Measurements from ENCODE around the gene ADCY4. TPM values are rescaled to one million over a fixed set of nuclear protein-coding genes. Genes with fewer than 3 reads are reported as not detected.

The ADCY4 gene
- total and polyA plus RNA-seq, 2 of the 8 experiments (the other 6 are each of a cell fraction or from before 2014, with no cell fraction given), result 0.27 to 0.35 TPM

DNA sequence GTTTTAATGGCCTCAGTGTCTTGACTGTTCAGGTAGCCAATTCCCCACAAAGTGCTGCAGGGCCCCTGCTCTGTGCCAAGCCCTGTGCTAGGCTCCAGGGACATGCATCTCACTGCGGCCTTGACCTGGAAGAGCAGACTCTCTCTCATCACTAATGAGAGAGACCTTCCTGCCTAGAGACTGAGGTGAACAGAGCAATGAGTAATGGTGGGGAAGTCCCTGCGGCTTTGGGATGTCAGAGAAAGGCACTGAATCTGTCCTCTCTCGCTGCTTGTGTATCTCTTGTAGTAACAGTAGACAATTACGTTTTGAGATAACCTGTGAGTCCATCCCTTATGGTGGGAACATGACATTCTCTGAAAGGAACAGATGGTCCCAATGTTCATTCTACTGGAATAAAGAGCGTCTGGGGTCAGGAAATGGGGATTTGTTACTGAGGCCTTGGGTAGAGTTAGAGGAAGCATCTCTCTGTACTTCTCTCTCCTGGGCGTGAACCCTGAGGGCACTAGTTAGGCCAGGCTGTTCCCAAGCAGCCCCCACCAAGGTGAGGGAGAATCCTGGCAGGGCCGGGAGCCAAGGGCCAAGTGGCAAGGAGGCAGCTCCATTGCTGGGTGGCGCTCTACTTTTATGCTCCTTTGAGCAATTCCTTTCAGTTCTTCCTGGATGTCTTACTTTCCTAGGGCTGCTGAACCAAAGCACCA is 46.6 kb upstream of the ADCY4 start:
- Histone ChIP-seq H2BK12ac (ENCODE audit: low read depth, low read length) (no peak overlapping the region), H4K91ac (replicated peaks; ENCODE audit: insufficient read length, low read length) (no peak overlapping the region), H3K79me1 (ENCODE audit: low read depth, low read length) (no peaks in the 10 kb centered on the region), H3K4ac (replicated peaks; ENCODE audit: insufficient read length, low read depth, low read length) (no peak overlapping the region), H2BK15ac (ENCODE audit: low read length) (no peak overlapping the region), H3K4me1 (replicated peaks in 1 of 4; ENCODE audit: control insufficient read depth in 3 of 4, insufficient read depth in 4 of 4, low read length in 3 of 4) (peaks cover 6 to 17% (median 9%) of the 10 kb centered on the region in 4 experiments), H3K9ac (replicated peaks in 1 of 4; ENCODE audit: extremely low read depth in 1 of 4, low read depth in 3 of 4, low read length in 3 of 4) (no peak overlapping the region; a peak in 1 of 7 replicates), H3K4me2 (ENCODE audit: insufficient read depth in 1 of 2, low read depth in 2 of 2, low read length in 2 of 2) (no peak overlapping the region), H3K27me3 (replicated peaks in 1 of 4; ENCODE audit: control insufficient read depth in 3 of 4, extremely low read depth in 1 of 4, insufficient read depth in 3 of 4, low read length in 3 of 4) (no peaks in the 10 kb centered on the region), H3K23me2 (ENCODE audit: low read depth, low read length) (peaks cover 4% of the 10 kb centered on the region; the same call in 1 of the 2 replicates), H3K27ac (ENCODE audit: low read depth, low read length) (no peak overlapping the region), H3K9me3 (ENCODE audit: insufficient read depth in 2 of 2, low read depth in 1 of 2, low read length in 1 of 2) (no peaks in the 10 kb centered on the region), H2AFZ (ENCODE audit: low read length) (no peak overlapping the region), H3K4me3 (ENCODE audit: extremely low read depth in 1 of 4, insufficient read depth in 2 of 4, low read depth in 3 of 4, low read length in 4 of 4) (no peak overlapping the region), H2AK5ac (ENCODE audit: low read depth, low read length) (no peak overlapping the region), H4K5ac (ENCODE audit: insufficient read length, low read depth, low read length) (no peak overlapping the region), H3K18ac (ENCODE audit: extremely low read depth, low read length) (no peak overlapping the region), H4K20me1 (replicated peaks in 1 of 2; ENCODE audit: control insufficient read depth in 1 of 2, insufficient read depth in 2 of 2, low read length in 2 of 2) (no peaks in the 10 kb centered on the region), H3K36me3 (ENCODE audit: control insufficient read depth in 2 of 4, insufficient read depth in 4 of 4, low read length in 3 of 4) (no peaks in the 10 kb centered on the region), H2BK20ac (ENCODE audit: low read length) (no peak overlapping the region; the same call in 1 of the 2 replicates), H4K8ac (ENCODE audit: extremely low read depth, insufficient read depth, low read length) (no peak overlapping the region), H2BK5ac (ENCODE audit: low read depth, low read length) (no peak overlapping the region), H3K14ac (ENCODE audit: insufficient read length) (no peak overlapping the region), H3K79me2 (ENCODE audit: control insufficient read depth in 1 of 2, insufficient read depth in 2 of 2, low read length in 2 of 2) (no peaks in the 10 kb centered on the region), H3K23ac (ENCODE audit: insufficient read length) (no peak overlapping the region), H3K56ac (replicated peaks; ENCODE audit: insufficient read length, low read depth, low read length) (no peak overlapping the region), H2BK120ac (replicated peaks; ENCODE audit: low read depth, low read length) (no peak overlapping the region)
- CTCF ChIA-PET (ENCODE audit: partially characterized antibody), result interaction anchor here (0.7 to 16.4 kb wide), 7 partner anchors 14 to 241 kb away, joined by 3 to 207 read pairs (median 35); partner anchors contain the start of genes ADCY4, CBLN3, KHNYN and RIPK3
- POLR2A ChIA-PET (ENCODE audit: partially characterized antibody), result interaction anchor here (1.2 to 4.7 kb wide), 3 partner anchors 8 to 38 kb away, joined by 6 to 27 read pairs (median 24); partner anchors contain the start of gene NFATC4
- FAIRE-seq (no peak), DNase-seq (ENCODE audit: low read depth in 1 of 2, low spot score in 2 of 2) (no peak)
- WGBS, 2 experiments (ENCODE audit: extremely low coverage in 1 of 2, insufficient coverage in 1 of 2, insufficient read length in 1 of 2, insufficient replicate concordance in 2 of 2, low coverage in 1 of 2, low lambda C conversion rate in 2 of 2, missing lambda C conversion rate in 1 of 2), result 87% methylated on average over 8 of the region's 8 CpGs; no CpG with 5 or more reads in 1 of the 2 experiments
- TF ChIP-seq SAP30 (IDR thresholded peaks at IDR 0.05; ENCODE audit: insufficient read depth, insufficient replicate concordance, low read length) (no peak), SP2 (IDR thresholded peaks at IDR 0.05; ENCODE audit: low read length) (no peak), KDM1A (IDR thresholded peaks at IDR 0.05; ENCODE audit: borderline replicate concordance, low read length) (no peak), GABPA (IDR thresholded peaks at IDR 0.05; ENCODE audit: borderline replicate concordance, insufficient read depth, low read length) (no peak), CHD2 (IDR thresholded peaks at IDR 0.05; ENCODE audit: low read length) (no peak), CHD1 (IDR thresholded peaks at IDR 0.05; ENCODE audit: low read depth, low read length) (no peak), BCL11A (IDR thresholded peaks at IDR 0.05; ENCODE audit: low read depth in 2 of 2, low read length in 2 of 2) (no peak), POU5F1 (IDR thresholded peaks at IDR 0.05; ENCODE audit: low read depth, low read length) (no peak), SIX5 (IDR thresholded peaks at IDR 0.05; ENCODE audit: low read depth, low read length) (no peak)
